Ascending aorta (tissue), 2 donors: ENCODE data around the gene STT3B. TPM values are rescaled to one million over a fixed set of nuclear protein-coding genes. Genes with fewer than 3 reads are reported as not detected.
A peak's percentile ranks its signal among the peaks of the same experiment; 100 is the strongest.
"Not testable (repeated sequence)": the region's sequence is repeated elsewhere in the genome, so short reads cannot be mapped to it uniquely, and the experiment has no call there.

Experiments used
- DNase-seq, 2 donors: peaks; one replicate each; pipeline ENCODE4 v3.0.0-alpha.2; 2019; ENCODE audit warnings: low spot score in 2 of 2
- H3K27ac ChIP-seq, 2 donors: fragments of 200-600 bp; sonication (generic); one replicate each; pipeline ENCODE4 v1.5.1; 2016 to 2017; ENCODE audit warnings: mild to moderate bottlenecking in 1 of 2
- H3K27me3 ChIP-seq: fragments of 200-600 bp; sonication (generic); one replicate; pipeline ENCODE4 v1.5.1; 2017
- H3K36me3 ChIP-seq, 2 donors: fragments of 200-600 bp; sonication (generic); one replicate each; pipeline ENCODE4 v1.5.1; 2016
- H3K4me1 ChIP-seq, 2 donors: fragments of 200-600 bp; sonication (generic); one replicate each; pipeline ENCODE4 v1.5.1; 2016 to 2017; ENCODE audit warnings: mild to moderate bottlenecking in 1 of 2
- H3K4me3 ChIP-seq, 2 donors: fragments of 200-600 bp; sonication (generic); one replicate each; pipeline ENCODE4 v1.5.1; 2016 to 2017; ENCODE audit warnings: mild to moderate bottlenecking in 1 of 2
- H3K9me3 ChIP-seq, 2 donors: fragments of 200-600 bp; sonication (generic); one replicate each; pipeline ENCODE4 v1.5.1; 2016
- intact Hi-C: fragments of 100-400 bp; cut with DNase I; formaldehyde crosslinking; loops from one replicate; pipeline ENCODE4 v1.15.1; 2023
- total RNA-seq: library from RNA; depleted of rRNA; stranded (reverse); fragments of >200 nt; gene quantifications from one replicate; pipeline ENCODE4 v1.1.0, GENCODE V29; 2016
- TF ChIP-seq, protein P1 (sequence below), 3 experiments: fragments of 200-600 bp in 2 of 3; fragments of 450-650 bp in 1 of 3; sonication (generic) in 2 of 3; IDR thresholded peaks; one replicate each; pipeline ENCODE4 v1.5.1; 2016 to 2019; ENCODE audit warnings: antibody characterized with exemption in 3 of 3, mild to moderate bottlenecking in 1 of 3, moderate library complexity in 1 of 3

STT3B gene
- total RNA-seq, 1 donor from 2014 or later: 79.5 TPM

DNA sequence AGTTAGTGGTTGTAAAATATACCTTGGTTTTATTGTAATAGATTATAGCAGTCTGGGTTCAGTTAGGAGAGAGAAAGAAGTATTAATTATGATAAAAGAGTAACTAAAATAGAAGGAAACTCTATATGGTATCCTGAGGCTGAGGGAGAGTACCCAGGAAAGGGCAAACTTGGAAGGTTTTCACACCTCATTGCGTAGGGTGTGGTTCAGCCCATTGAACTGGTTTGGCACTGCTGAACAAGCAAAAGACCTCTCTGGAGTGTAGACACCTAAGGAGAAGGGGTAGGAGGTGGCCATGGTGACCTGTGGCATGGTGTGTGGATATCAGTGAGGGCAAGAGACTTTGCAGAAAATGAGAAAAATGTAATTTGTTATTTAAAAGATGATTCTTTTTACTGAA is 63.5 kb downstream of the STT3B start:
- H3K27me3 ChIP-seq: no peaks in the 10 kb centered on the region
- H3K4me3 ChIP-seq: no peak overlapping the region
- intact Hi-C loops: no loop called here
- H3K27ac ChIP-seq: no peak overlapping the region
- DNase-seq: no peak
- H3K36me3 ChIP-seq: peaks cover 11 to 30% of the 10 kb centered on the region in 2 donors
- no peaks in the 10 kb centered on the region for H3K9me3 ChIP-seq
- no peaks in the 10 kb centered on the region for H3K4me1 ChIP-seq
- TF ChIP-seq, protein P1, sequence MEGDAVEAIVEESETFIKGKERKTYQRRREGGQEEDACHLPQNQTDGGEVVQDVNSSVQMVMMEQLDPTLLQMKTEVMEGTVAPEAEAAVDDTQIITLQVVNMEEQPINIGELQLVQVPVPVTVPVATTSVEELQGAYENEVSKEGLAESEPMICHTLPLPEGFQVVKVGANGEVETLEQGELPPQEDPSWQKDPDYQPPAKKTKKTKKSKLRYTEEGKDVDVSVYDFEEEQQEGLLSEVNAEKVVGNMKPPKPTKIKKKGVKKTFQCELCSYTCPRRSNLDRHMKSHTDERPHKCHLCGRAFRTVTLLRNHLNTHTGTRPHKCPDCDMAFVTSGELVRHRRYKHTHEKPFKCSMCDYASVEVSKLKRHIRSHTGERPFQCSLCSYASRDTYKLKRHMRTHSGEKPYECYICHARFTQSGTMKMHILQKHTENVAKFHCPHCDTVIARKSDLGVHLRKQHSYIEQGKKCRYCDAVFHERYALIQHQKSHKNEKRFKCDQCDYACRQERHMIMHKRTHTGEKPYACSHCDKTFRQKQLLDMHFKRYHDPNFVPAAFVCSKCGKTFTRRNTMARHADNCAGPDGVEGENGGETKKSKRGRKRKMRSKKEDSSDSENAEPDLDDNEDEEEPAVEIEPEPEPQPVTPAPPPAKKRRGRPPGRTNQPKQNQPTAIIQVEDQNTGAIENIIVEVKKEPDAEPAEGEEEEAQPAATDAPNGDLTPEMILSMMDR (IDR thresholded peaks at IDR 0.05): no peak

DNA sequence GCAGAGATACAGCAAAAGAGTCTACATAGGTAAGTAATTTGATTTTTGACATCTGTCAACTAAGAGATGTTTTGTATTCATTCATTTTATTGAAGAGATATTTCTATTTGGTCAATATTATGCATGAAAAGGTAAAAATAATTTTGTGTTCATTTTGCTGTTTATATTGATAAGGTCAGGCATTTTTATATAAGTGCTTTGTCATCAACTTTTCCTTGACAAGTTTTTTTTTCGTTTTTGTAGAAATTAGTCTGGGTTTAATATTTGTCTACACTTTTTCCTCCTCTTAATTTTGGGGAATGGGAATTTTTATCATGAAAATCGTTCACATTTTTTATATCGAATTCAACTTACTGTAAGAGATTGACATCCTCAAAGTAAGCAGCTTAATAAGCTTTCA is 67.7 kb downstream of the STT3B start:
- intact Hi-C loops: no loop called here
- no peak for DNase-seq

DNA sequence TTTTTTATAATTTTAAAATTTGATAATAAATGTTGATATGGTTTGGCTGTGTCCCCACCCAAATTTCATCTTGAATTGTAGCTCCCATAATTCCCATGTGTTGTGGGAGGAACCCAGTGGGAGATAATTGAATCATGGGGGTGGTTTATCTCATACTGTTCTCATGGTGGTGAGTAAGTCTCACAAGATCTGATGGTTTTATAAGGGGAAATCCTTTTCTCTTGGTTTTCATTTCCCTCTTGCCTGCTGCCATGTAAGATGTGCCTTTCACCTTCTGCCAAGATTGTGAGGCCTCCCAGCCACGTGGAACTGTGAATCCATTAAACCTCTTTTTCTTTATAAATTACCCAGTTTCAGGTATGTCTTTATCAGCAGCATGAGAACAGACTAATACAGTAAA is 72.6 kb downstream of the STT3B start:
- H3K27me3 ChIP-seq, H3K4me1 ChIP-seq, intact Hi-C loops, DNase-seq, H3K4me3 ChIP-seq, H3K27ac ChIP-seq, H3K9me3 ChIP-seq: not testable (repeated sequence)
- peaks cover 5 to 12% of the 10 kb centered on the region in 2 donors for H3K36me3 ChIP-seq

More for the DNA sequence above, 67.7 kb downstream of the STT3B start:
- Histone ChIP-seq H3K36me3 (peaks cover 6 to 7% of the 10 kb centered on the region in 2 donors), H3K4me3 (no peak overlapping the region), H3K4me1 (no peaks in the 10 kb centered on the region), H3K9me3 (no peaks in the 10 kb centered on the region), H3K27ac (no peak overlapping the region), H3K27me3 (no peaks in the 10 kb centered on the region)
- TF ChIP-seq, protein P1 (IDR thresholded peaks at IDR 0.05): no peak

DNA sequence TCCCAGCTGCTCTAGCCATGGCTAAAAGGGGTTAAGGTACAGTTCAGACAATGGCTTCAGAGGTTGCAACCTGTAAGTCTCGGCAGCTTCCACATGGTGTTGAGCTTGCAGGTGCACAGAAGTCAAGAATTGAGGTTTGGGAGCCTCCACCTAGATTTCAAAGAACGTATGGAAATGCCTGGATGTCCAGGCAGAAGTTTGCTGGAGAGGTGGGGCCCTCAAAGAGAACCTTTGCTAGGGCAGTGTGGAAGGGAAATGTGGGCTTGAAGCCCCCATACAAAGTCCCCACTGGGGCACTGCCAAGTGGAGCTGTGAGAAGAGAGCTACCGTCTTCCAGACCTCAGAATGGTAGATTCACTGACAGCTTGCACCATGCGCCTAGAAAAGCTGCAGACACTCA is 73.7 kb downstream of the STT3B start:
- DNase-seq: no peak
- Histone ChIP-seq H3K9me3 (no peaks in the 10 kb centered on the region), H3K4me3 (no peak overlapping the region), H3K36me3 (peaks cover 0 to 8% of the 10 kb centered on the region in 2 donors), H3K27me3 (no peaks in the 10 kb centered on the region), H3K27ac (no peak overlapping the region), H3K4me1 (no peaks in the 10 kb centered on the region)
- TF ChIP-seq, protein P1 (IDR thresholded peaks at IDR 0.05): no peak
- intact Hi-C loops: no loop called here

DNA sequence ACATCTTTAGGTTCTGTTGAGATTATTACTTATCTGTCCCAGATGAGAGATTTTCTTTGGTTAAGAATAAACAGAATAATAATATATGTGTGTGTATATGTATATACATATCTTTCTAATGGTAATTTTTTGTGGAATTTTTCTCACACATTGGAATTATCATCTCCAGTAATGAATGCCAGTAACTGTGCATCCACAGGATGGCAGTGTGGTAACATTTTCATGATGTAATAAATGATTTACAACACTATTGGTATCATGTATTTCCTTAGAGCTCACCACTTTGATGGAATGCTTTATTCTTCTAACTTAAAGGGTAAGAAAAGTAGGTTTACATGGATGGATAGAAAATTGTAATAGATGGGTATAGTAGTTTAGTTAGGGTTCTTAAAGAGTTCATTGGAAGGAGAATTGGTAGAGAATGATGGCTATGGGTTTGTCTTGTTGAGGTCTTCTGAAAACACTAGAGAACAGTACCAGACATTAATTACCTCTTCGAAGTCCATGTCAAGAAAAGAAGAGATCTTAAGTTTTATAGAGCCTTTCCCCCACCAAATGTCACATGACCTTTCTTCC is 78.1 kb downstream of the STT3B start:
- TF ChIP-seq, protein P1 (IDR thresholded peaks at IDR 0.05): peak; percentile 21 to 37 (median 27)
- Histone ChIP-seq H3K36me3 (peaks cover 0 to 8% of the 10 kb centered on the region in 2 donors), H3K4me1 (no peaks in the 10 kb centered on the region), H3K27ac (no peak overlapping the region), H3K27me3 (no peaks in the 10 kb centered on the region), H3K9me3 (no peaks in the 10 kb centered on the region), H3K4me3 (no peak overlapping the region)
- no peak for DNase-seq
- intact Hi-C loops: loop anchor here (10.0 kb wide), 1 partner anchor 534 kb away; no protein-coding TSS in a partner anchor

DNA sequence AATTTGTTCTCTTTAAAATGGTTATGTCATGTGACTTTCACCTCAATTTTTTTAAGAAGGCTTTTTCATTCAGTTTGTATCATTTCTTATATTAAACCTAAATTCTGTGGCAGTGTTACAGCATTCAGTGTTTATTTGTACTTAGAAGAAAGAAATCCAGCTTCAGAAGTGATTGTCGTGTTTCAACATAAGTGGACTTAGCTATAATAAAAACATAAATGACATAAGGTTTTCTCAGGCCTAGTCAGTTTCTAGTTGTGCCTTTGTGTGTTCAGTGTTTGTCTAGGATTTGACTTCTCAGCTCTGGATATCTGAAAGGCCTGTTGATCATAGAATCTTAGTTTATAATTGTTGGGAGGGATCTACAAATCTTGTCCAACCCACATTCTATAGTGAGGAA is 80.5 kb downstream of the STT3B start:
- Histone ChIP-seq H3K36me3 (no peaks in the 10 kb centered on the region), H3K9me3 (no peaks in the 10 kb centered on the region), H3K27ac (no peak overlapping the region), H3K4me3 (no peak overlapping the region), H3K27me3 (no peaks in the 10 kb centered on the region), H3K4me1 (no peaks in the 10 kb centered on the region)
- intact Hi-C loops: loop anchor here (10.0 kb wide), 1 partner anchor 532 kb away; no protein-coding TSS in a partner anchor
- TF ChIP-seq, protein P1 (IDR thresholded peaks at IDR 0.05): no peak
- no peak for DNase-seq
